ENCODE data around the gene SPINK4. TPM values are rescaled to one million over a fixed set of nuclear protein-coding genes. Genes with fewer than 3 reads are reported as not detected.

The SPINK4 gene
- total RNA-seq, 1 donor from 2014 or later: not detected

- no peak for DNase-seq (ENCODE audit: low read depth, low spot score)
- H3K4me3 Mint-ChIP-seq: no peak overlapping the region
- H3K27me3 Mint-ChIP-seq (ENCODE audit: low read depth): peaks cover 14% of the 10 kb centered on the region
- TF ChIP-seq, protein P1, sequence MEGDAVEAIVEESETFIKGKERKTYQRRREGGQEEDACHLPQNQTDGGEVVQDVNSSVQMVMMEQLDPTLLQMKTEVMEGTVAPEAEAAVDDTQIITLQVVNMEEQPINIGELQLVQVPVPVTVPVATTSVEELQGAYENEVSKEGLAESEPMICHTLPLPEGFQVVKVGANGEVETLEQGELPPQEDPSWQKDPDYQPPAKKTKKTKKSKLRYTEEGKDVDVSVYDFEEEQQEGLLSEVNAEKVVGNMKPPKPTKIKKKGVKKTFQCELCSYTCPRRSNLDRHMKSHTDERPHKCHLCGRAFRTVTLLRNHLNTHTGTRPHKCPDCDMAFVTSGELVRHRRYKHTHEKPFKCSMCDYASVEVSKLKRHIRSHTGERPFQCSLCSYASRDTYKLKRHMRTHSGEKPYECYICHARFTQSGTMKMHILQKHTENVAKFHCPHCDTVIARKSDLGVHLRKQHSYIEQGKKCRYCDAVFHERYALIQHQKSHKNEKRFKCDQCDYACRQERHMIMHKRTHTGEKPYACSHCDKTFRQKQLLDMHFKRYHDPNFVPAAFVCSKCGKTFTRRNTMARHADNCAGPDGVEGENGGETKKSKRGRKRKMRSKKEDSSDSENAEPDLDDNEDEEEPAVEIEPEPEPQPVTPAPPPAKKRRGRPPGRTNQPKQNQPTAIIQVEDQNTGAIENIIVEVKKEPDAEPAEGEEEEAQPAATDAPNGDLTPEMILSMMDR (conservative IDR thresholded peaks at IDR 0.05): no peak
- H3K27ac Mint-ChIP-seq (ENCODE audit: unreplicated experiment): no peak overlapping the region
- H3K4me1 Mint-ChIP-seq: no peaks in the 10 kb centered on the region
- H3K36me3 Mint-ChIP-seq (ENCODE audit: low read depth): no peaks in the 10 kb centered on the region
- no peaks in the 10 kb centered on the region for H3K9me3 Mint-ChIP-seq
These were observed 41.8 kb upstream of the SPINK4 start for GRCh38 chr9:33198165-33198564.

GRCh38 chr9:33202018-33202417, 37.9 kb upstream of the SPINK4 start:
- TF ChIP-seq, protein P1 (conservative IDR thresholded peaks at IDR 0.05): no peak
- Mint-ChIP-seq H3K4me3 (no peak overlapping the region), H3K9me3 (no peaks in the 10 kb centered on the region), H3K4me1 (no peaks in the 10 kb centered on the region), H3K27ac (ENCODE audit: unreplicated experiment) (peak overlapping the region; percentile 24), H3K27me3 (ENCODE audit: low read depth) (peaks cover 39% of the 10 kb centered on the region), H3K36me3 (ENCODE audit: low read depth) (no peaks in the 10 kb centered on the region)
- DNase-seq (ENCODE audit: low read depth, low spot score): no peak

GRCh38 chr9:33202552-33203201, 37.3 kb upstream of the SPINK4 start:
- Mint-ChIP-seq H3K4me3 (no peak overlapping the region), H3K9me3 (no peaks in the 10 kb centered on the region), H3K27me3 (ENCODE audit: low read depth) (peaks cover 44% of the 10 kb centered on the region), H3K36me3 (ENCODE audit: low read depth) (no peaks in the 10 kb centered on the region), H3K4me1 (no peaks in the 10 kb centered on the region), H3K27ac (ENCODE audit: unreplicated experiment) (no peak overlapping the region)
- TF ChIP-seq, protein P1 (conservative IDR thresholded peaks at IDR 0.05): no peak
- no peak for DNase-seq (ENCODE audit: low read depth, low spot score)

- H3K9me3 Mint-ChIP-seq: no peaks in the 10 kb centered on the region
- H3K27ac Mint-ChIP-seq (ENCODE audit: unreplicated experiment): no peak overlapping the region
- no peak for DNase-seq (ENCODE audit: low read depth, low spot score)
- TF ChIP-seq, protein P1 (conservative IDR thresholded peaks at IDR 0.05): no peak
- no peaks in the 10 kb centered on the region for H3K36me3 Mint-ChIP-seq (ENCODE audit: low read depth)
- H3K4me3 Mint-ChIP-seq: no peak overlapping the region
- H3K4me1 Mint-ChIP-seq: no peaks in the 10 kb centered on the region
- peaks cover 24% of the 10 kb centered on the region for H3K27me3 Mint-ChIP-seq (ENCODE audit: low read depth)
These were observed 30.6 kb upstream of the SPINK4 start for GRCh38 chr9:33209394-33209793.

DNA sequence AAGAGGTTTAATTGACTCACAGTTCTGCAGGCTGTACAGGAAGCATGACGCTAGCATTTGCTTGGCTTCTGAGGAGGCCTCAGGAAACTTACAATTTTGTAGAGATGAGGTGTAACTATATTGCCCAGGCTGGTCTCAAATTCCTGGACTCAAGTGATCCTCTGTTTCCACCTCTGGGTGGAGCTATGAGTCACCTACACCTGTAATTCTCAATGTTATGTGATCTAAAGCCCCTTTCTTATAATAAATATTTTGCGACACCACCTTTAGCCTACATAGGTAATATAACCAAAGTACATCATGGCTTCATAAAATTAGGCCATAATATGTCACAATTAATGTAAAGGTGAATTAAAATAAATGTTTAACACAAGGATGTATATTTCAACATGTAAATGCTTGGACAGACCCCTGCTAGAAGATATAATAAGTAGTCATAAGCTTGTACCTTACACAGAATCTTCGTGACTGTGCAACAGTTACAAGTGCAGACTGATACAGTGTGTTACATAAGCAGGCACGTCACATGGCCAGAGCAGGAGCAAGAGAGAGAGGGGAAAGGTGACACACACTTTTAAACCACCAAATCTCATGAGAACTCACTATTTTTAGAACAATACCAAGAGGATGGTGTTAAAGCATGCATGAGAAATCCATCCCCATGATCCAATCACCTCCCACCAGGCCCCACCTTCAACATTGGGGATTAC, 29.8 kb upstream of the SPINK4 start:
- H3K4me3 Mint-ChIP-seq: no peak overlapping the region
- no peaks in the 10 kb centered on the region for H3K9me3 Mint-ChIP-seq
- no peak for DNase-seq (ENCODE audit: low read depth, low spot score)
- TF ChIP-seq, protein P1 (conservative IDR thresholded peaks at IDR 0.05): no peak
- H3K27ac Mint-ChIP-seq (ENCODE audit: unreplicated experiment): no peak overlapping the region
- H3K4me1 Mint-ChIP-seq: no peaks in the 10 kb centered on the region
- no peaks in the 10 kb centered on the region for H3K36me3 Mint-ChIP-seq (ENCODE audit: low read depth)
- peaks cover 24% of the 10 kb centered on the region for H3K27me3 Mint-ChIP-seq (ENCODE audit: low read depth)

All from neural crest cell (in vitro differentiated cells).